ENCODE measurements around the gene ZNF182.
"Not testable (repeated sequence)": the region's sequence is repeated elsewhere in the genome, so short reads cannot be mapped to it uniquely, and the experiment has no call there.

ZNF182 gene

DNA sequence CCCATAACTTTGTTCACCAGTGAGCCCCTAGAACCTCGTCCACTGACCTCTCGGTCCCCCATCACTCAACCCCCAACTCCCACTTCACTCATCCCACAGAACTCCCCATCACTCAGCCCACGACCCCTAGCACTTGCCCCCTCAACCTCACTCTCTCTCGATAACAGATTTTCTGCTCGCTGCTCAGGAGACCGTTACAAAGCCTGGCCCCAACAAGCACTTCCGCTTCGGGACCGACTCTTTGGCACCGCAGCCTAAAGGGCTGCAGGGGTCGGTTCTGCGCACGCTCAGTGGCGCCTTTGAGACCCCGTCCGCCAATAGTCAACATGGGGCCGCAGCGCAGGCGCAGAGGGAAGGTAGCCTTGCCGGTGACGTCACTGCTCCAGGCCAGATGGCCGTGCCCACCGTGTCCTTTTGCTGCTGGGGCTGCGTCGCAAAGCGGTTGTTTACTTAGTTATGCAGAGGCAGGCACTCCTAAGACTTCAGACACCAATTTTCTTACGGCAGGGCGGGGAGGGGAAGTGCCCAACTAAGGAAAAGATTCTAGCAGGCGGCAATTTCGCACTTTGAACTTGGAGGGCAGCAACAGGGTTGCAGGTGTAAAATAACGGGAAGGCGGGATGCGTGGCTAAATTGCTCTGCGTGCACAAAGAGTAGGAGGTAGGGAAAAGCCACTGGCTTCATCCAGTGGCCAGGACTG lies at the start of gene ZNF182:
ZNF182 (minus strand) TSS at position 232 of the 700 bp plus-strand sequence. CDS start 1,380 bp downstream, outside the sequence.
- FAIRE-seq: no peak

- FAIRE-seq: no peak
Observed at GRCh38 chrX:48046846-48047245, 43.1 kb upstream of the ZNF182 start.

GRCh38 chrX:48045410-48046311 lies 41.9 kb upstream of the ZNF182 start:
- FAIRE-seq: no peak

GRCh38 chrX:48043056-48043455 lies 39.3 kb upstream of the ZNF182 start:
- no peak for FAIRE-seq

DNA sequence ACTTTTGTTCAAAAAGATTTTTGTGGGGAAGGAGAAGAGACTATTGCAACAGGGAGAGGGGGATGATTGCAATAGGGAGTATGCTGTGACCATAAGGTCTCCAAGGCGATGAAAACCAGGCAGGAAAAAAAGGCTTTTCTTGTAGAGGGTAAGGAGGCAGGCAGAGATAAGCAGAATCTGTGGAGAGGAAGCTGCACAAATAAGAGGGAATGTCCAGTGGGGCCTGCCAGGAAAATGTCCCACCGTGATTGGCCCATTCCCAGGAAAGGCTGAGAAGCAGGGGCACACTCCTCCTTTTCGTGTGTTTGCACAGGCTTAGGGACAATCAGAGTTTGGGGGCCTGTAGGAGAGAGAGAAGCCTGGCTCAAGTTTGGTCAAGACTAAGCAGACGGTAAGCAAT lies 32.1 kb upstream of the ZNF182 start:
- FAIRE-seq: no peak

DNA sequence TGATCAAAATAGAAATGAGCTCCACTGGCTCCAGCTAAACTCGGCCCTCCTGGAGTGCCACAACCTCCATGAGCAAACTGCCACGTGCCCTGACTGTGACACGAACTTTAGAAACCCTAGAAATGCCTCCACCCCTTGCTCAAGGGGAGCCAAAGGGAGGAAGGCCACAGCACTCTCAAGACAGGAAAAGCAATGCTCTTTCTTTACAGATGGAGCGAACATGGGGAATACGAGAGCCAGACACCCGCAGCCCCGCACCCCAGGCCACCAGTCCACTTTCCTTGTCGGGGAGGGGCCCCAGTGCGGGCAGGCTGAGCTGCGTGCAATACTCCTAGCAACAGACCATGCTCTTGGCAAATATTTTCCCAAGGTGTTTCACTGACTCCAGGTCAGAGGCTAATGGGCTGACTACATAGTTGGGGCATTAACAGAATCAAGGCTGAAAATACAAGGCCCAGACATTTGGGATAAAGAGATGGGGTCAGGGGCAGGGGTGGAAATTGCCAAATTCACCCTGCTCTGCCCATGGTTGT lies 26.9 kb upstream of the ZNF182 start:
- not testable (repeated sequence) for FAIRE-seq

GRCh38 chrX:48030237-48030636 lies 26.4 kb upstream of the ZNF182 start:
- no peak for FAIRE-seq

- FAIRE-seq: no peak
Observed at GRCh38 chrX:48028091-48028490, 24.3 kb upstream of the ZNF182 start.

- FAIRE-seq: not testable (repeated sequence)
Observed at GRCh38 chrX:48027545-48027944, 23.8 kb upstream of the ZNF182 start.

DNA sequence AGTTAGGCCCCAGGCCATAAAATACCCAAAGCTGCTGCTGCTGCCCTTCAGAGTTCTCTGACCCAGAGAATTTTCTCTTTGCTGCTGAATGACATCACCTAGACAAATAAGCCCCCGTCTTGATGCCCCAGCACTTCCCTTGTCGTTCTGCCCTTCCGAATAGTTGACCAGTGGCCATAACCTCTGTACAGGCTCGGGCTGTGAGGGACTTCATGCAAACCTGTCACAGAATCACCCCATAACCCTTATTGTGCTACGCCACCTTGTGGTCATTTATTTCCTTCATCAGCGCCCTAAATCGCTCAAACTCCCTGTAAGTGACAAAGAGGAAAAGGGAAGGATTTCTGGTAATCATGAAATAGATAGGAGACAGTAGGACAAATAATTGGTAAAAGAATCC lies 21.8 kb upstream of the ZNF182 start:
- FAIRE-seq: no peak

- no peak for FAIRE-seq
Observed at GRCh38 chrX:48022738-48023137, 18.9 kb upstream of the ZNF182 start.

- no peak for FAIRE-seq
Observed at GRCh38 chrX:48022100-48022499, 18.3 kb upstream of the ZNF182 start.

DNA sequence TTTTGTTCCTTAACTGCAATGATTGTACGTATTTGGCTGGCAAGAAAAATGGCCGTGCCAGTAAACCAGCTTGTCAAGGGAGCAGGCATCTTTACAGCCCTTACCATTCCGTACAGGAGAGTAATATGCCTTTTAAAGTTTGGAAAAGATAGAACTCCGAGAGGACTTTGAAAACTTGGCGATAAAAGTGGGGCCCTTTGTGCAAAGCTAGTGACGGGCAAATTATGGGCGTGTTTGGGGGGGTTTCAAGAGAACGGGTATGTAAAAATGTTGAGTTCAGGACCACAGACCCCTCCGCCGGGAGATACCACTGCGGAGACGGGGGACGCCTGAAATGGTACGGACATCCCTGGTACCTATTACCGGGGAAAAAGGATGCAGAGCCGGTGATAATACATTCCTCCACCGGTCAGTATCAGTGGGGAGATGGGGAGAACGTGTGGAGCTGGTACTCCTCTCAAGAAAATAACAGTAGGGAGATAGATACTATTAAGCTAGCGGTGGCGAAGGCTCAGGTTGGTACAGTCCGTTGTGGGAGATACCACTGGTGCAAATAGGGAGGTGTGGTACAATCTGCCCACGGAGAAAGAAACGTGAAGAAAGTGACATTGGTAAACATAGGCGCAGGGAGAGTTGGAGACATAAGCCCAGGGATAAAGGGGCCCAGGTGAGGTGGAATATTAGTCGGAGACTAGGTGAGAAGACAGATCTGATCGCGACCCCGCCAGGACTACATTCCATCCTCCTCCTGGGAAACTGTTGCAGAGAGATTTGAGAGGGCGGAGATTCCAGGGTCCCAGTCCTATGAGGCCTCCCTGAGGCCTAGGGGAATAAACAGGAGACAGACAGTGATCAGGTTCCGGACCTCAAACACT lies 17.5 kb upstream of the ZNF182 start:
- FAIRE-seq: no peak

GRCh38 chrX:48020472-48020871 lies 16.7 kb upstream of the ZNF182 start:
- FAIRE-seq: not testable (repeated sequence)

DNA sequence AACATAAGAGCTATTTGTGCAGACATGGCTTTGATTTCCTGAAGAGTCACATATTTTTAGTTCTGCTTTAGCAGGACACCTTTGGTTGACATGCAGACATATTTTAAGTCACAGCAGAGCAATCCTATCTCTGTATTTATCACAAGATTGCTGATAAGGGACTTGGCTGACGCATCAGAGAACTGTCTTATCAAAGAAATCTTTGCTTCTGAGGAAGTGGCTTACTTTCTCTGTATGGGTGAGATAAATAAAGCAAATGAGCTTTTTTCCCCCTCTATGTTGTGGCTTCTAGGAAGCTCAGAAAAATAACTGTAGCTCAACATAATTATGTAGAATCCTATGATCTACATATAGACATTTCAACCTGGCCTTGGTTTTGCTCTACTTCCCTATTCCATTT lies 16.1 kb upstream of the ZNF182 start:
- FAIRE-seq: not testable (repeated sequence)

GRCh38 chrX:48016583-48017310 lies 13.0 kb upstream of the ZNF182 start:
- not testable (repeated sequence) for FAIRE-seq

- FAIRE-seq: not testable (repeated sequence)
Observed at GRCh38 chrX:48009445-48009960, 5.7 kb upstream of the ZNF182 start.

GRCh38 chrX:48006688-48007087 lies 2.9 kb upstream of the ZNF182 start, which contains the start of gene SPACA5:
Gene SPACA5, plus strand, starts transcription at chrX:48006988. Its CDS starts 815 bp downstream, at chrX:48007803.
- FAIRE-seq: not testable (repeated sequence)

DNA sequence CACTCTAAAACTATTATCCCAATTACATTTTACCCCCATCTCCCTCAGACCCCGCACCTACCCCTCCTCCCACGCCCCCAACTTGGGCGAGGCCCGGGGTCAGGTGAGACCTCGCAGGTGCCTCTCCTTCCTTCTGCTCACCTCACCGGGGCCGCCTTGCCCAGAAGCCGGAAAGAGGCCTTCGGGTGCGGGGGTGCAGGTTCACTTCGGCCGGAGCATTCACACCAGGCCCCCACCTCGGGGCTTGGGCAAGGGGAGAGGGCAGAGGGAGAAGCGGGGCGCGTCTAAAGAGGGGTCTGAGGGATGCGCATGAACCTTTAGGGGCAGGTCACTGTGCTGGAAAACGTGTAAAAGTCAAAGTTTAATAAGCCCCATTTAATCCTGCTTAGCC lies 427 bp downstream of the ZNF182 start:
- FAIRE-seq: no peak

DNA sequence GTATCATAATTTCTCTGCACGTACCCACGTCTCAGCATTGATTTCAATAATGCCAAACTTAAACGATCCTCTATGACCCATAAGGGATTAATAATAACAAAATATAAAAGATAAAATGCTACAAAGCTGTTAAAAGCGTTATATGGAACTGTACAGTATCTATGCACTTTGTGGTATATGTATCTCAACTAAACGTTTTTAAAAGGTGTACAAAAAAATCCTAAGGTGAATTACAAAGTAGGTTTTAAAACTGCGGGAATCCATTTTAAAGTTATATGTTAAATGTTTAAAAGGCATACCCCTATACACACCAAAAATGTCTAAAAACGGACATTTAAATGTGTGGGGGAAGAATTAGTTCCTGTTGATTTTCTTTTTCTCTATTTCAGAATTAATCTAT lies 860 bp downstream of the ZNF182 start:
- FAIRE-seq: no peak

DNA sequence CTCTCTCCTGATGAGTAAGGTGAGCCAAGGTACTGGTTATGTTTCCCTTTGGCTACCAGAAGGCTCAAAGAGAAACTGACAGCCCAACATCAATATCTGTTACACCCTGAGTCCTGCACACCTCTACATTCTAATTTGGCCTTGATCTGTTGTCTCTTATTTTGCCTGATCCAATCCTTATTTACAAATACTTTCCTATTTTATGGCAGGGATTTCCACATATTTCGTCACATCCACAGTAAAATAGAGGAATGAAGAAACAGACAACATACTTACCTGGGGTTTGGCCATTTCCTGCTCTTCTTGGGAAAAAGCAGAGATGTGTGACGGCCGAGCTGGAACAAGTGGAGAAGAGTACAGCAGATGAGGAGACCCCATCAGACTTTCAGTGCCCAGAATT lies 1.5 kb downstream of the ZNF182 start:
- FAIRE-seq: no peak

GRCh38 chrX:48001260-48001659 lies 2.5 kb downstream of the ZNF182 start:
- no peak for FAIRE-seq
